NCI-H2081 treated with DMSO at 0.1 percent for 48 hours (cell line): Measurements from ENCODE around the gene KRTAP10-7.
"Not testable (repeated sequence)": the region's sequence is repeated elsewhere in the genome, so short reads cannot be mapped to it uniquely, and the experiment has no call there.

ENCODE experiments used
- DNase-seq: peaks from one replicate; lab custom pipeline; 2025; lab: John Stamatoyannopoulos, UW

The KRTAP10-7 gene

GRCh38 chr21:44612029-44612486 is 11.7 kb downstream of the KRTAP10-7 start, which contains the start of gene KRTAP10-8:
Gene KRTAP10-8, plus strand, starts transcription at chr21:44612079. Its CDS starts 22 bp downstream, at chr21:44612101.
- DNase-seq = no peak

- DNase-seq = no peak
Measured at GRCh38 chr21:44612669-44613229, 12.4 kb downstream of the KRTAP10-7 start.

GRCh38 chr21:44613386-44614155 is 13.2 kb downstream of the KRTAP10-7 start:
- no peak for DNase-seq

- DNase-seq = no peak
Measured at GRCh38 chr21:44614161-44614631, 13.8 kb downstream of the KRTAP10-7 start.

- no peak for DNase-seq
Measured at GRCh38 chr21:44614961-44615391, 14.6 kb downstream of the KRTAP10-7 start.

GRCh38 chr21:44615466-44615865 is 15.1 kb downstream of the KRTAP10-7 start:
- no peak for DNase-seq

GRCh38 chr21:44615911-44616590 is 15.7 kb downstream of the KRTAP10-7 start:
- DNase-seq = no peak

- no peak for DNase-seq
Measured at GRCh38 chr21:44616591-44616926, 16.2 kb downstream of the KRTAP10-7 start.

GRCh38 chr21:44617071-44617501 is 16.7 kb downstream of the KRTAP10-7 start:
- no peak for DNase-seq

- no peak for DNase-seq
Measured at GRCh38 chr21:44618504-44618903, 18.1 kb downstream of the KRTAP10-7 start.

- DNase-seq = no peak
Measured at GRCh38 chr21:44618909-44619308, 18.5 kb downstream of the KRTAP10-7 start.

- no peak for DNase-seq
Measured at GRCh38 chr21:44619886-44620285, 19.5 kb downstream of the KRTAP10-7 start.

GRCh38 chr21:44623575-44623974 is 23.2 kb downstream of the KRTAP10-7 start:
- no peak for DNase-seq

GRCh38 chr21:44625756-44626155 is 25.4 kb downstream of the KRTAP10-7 start:
- DNase-seq = no peak

- DNase-seq = no peak
Measured at GRCh38 chr21:44626262-44626661, 25.9 kb downstream of the KRTAP10-7 start.

- DNase-seq = no peak
Measured at GRCh38 chr21:44626673-44627143, 26.3 kb downstream of the KRTAP10-7 start, which contains the start of gene KRTAP10-9. Gene KRTAP10-9, plus strand, starts transcription at chr21:44627093. Its CDS starts 79 bp downstream, at chr21:44627172.

GRCh38 chr21:44627181-44627822 is 26.9 kb downstream of the KRTAP10-7 start:
- DNase-seq = not testable (repeated sequence)

- DNase-seq = not testable (repeated sequence)
Measured at GRCh38 chr21:44627831-44628233, 27.4 kb downstream of the KRTAP10-7 start.

- no peak for DNase-seq
Measured at GRCh38 chr21:44628707-44629391, 28.5 kb downstream of the KRTAP10-7 start.

- no peak for DNase-seq
Measured at GRCh38 chr21:44630440-44630839, 30.0 kb downstream of the KRTAP10-7 start.

GRCh38 chr21:44632067-44632466 is 31.7 kb downstream of the KRTAP10-7 start:
- DNase-seq = no peak
